ENCODE measurements around the gene RABGAP1L. TPM values are rescaled to one million over a fixed set of nuclear protein-coding genes. Genes with fewer than 3 reads are reported as not detected.
A peak's percentile ranks its signal among the peaks of the same experiment; 100 is the strongest.

The RABGAP1L gene
- total RNA-seq, 1 donor from 2014 or later: 30.2 TPM

DNA sequence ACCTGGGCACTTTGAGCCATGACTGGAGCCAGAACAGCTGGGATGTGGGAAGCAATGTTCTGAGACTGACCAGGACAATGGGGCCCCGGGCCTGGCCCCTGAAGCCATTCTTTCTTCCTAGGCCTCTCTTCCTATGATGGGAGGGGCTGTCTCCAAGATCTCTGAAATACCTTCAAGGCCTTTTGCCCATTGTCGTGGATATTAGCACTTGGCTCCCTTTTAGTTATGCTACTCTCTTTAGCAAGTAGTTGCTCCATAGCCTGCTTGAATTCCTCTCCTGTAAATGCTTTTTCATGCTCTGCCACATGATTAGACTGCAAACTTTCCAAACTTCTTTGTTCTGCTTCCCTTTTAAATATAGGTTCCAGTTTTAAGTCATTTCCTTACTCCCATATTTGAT, 577.5 kb downstream of the RABGAP1L start:
- TF ChIP-seq, protein P1, sequence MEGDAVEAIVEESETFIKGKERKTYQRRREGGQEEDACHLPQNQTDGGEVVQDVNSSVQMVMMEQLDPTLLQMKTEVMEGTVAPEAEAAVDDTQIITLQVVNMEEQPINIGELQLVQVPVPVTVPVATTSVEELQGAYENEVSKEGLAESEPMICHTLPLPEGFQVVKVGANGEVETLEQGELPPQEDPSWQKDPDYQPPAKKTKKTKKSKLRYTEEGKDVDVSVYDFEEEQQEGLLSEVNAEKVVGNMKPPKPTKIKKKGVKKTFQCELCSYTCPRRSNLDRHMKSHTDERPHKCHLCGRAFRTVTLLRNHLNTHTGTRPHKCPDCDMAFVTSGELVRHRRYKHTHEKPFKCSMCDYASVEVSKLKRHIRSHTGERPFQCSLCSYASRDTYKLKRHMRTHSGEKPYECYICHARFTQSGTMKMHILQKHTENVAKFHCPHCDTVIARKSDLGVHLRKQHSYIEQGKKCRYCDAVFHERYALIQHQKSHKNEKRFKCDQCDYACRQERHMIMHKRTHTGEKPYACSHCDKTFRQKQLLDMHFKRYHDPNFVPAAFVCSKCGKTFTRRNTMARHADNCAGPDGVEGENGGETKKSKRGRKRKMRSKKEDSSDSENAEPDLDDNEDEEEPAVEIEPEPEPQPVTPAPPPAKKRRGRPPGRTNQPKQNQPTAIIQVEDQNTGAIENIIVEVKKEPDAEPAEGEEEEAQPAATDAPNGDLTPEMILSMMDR (IDR thresholded peaks at IDR 0.05; ENCODE audit: unreplicated experiment): no peak
- peaks cover 4% of the 10 kb centered on the region for H3K4me1 Mint-ChIP-seq (ENCODE audit: unreplicated experiment)
- no peak overlapping the region for H3K27ac Mint-ChIP-seq (ENCODE audit: unreplicated experiment)
- peak overlapping the region; percentile 53 for H3K4me3 Mint-ChIP-seq (ENCODE audit: unreplicated experiment)
- peaks cover 8% of the 10 kb centered on the region for H3K36me3 Mint-ChIP-seq (ENCODE audit: low read depth, unreplicated experiment)
- DNase-seq (ENCODE audit: low spot score): no peak
- no peaks in the 10 kb centered on the region for H3K27me3 Mint-ChIP-seq (ENCODE audit: unreplicated experiment)
- no peaks in the 10 kb centered on the region for H3K9me3 Mint-ChIP-seq (ENCODE audit: unreplicated experiment)

GRCh38 chr1:174740249-174740968, 581.1 kb downstream of the RABGAP1L start:
- TF ChIP-seq, protein P1 (IDR thresholded peaks at IDR 0.05; ENCODE audit: unreplicated experiment): no peak
- no peak overlapping the region for H3K4me3 Mint-ChIP-seq (ENCODE audit: unreplicated experiment)
- no peaks in the 10 kb centered on the region for H3K9me3 Mint-ChIP-seq (ENCODE audit: unreplicated experiment)
- no peak for DNase-seq (ENCODE audit: low spot score)
- no peak overlapping the region for H3K27ac Mint-ChIP-seq (ENCODE audit: unreplicated experiment)
- no peaks in the 10 kb centered on the region for H3K27me3 Mint-ChIP-seq (ENCODE audit: unreplicated experiment)
- H3K4me1 Mint-ChIP-seq (ENCODE audit: unreplicated experiment): peaks cover 4% of the 10 kb centered on the region
- H3K36me3 Mint-ChIP-seq (ENCODE audit: low read depth, unreplicated experiment): peaks cover 8% of the 10 kb centered on the region

GRCh38 chr1:174742805-174743653, 583.7 kb downstream of the RABGAP1L start:
- TF ChIP-seq, protein P1 (IDR thresholded peaks at IDR 0.05; ENCODE audit: unreplicated experiment): no peak
- H3K9me3 Mint-ChIP-seq (ENCODE audit: unreplicated experiment): no peaks in the 10 kb centered on the region
- H3K27ac Mint-ChIP-seq (ENCODE audit: unreplicated experiment): no peak overlapping the region
- H3K36me3 Mint-ChIP-seq (ENCODE audit: low read depth, unreplicated experiment): no peaks in the 10 kb centered on the region
- DNase-seq (ENCODE audit: low spot score): no peak
- no peak overlapping the region for H3K4me3 Mint-ChIP-seq (ENCODE audit: unreplicated experiment)
- peaks cover under 1% of the 10 kb centered on the region for H3K4me1 Mint-ChIP-seq (ENCODE audit: unreplicated experiment)
- no peaks in the 10 kb centered on the region for H3K27me3 Mint-ChIP-seq (ENCODE audit: unreplicated experiment)

DNA sequence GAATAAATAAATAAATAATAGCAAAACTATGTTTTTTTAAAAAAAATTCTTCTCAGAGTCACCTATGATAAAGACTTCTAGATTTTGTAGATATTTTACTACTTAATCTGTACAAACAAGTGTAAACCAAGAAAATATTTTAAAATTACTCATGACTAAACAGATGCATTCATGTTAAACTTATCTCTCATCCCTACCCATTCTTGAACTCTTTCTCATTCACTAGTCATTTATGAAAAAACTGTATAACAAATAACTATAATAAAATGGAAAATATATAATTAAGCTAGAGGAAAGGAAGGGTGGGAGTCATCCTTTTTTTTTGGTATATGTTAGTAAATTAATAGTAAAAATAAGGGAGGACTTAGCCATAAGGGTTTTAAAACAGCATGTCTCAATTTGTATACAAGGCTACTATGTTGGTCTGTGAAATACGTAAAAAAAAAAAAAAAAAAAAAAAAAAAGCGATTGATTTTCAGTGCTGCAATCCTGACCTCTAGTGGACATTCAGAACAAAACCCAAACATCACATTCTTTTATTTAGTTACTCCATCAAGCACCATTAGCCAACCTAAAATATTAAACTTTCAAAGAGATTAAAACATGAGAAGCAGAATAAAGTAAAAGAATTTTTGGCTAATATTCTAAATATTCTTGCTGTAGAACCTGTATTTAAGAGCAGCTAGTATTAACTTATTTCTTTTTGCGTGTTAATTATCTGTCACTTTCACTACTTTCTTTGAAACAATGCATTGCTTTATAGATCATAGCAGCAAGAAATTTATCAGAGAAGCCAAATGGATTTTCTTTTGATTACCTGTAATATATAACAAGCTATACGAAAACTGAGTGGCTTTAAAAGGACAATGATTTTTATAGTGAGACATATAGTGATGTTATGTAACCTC, 584.6 kb downstream of the RABGAP1L start:
- Mint-ChIP-seq H3K4me1 (ENCODE audit: unreplicated experiment) (no peaks in the 10 kb centered on the region), H3K36me3 (ENCODE audit: low read depth, unreplicated experiment) (no peaks in the 10 kb centered on the region), H3K27me3 (ENCODE audit: unreplicated experiment) (no peaks in the 10 kb centered on the region), H3K27ac (ENCODE audit: unreplicated experiment) (no peak overlapping the region), H3K9me3 (ENCODE audit: unreplicated experiment) (no peaks in the 10 kb centered on the region), H3K4me3 (ENCODE audit: unreplicated experiment) (no peak overlapping the region)
- TF ChIP-seq, protein P1 (IDR thresholded peaks at IDR 0.05; ENCODE audit: unreplicated experiment): peak; percentile 91
- DNase-seq (ENCODE audit: low spot score): no peak

All from endothelial cell (in vitro differentiated cells).